ENCODE results near the gene SMIM24. TPM values are rescaled to one million over a fixed set of nuclear protein-coding genes. Genes with fewer than 3 reads are reported as not detected.
"Not testable (repeated sequence)": the region's sequence is repeated elsewhere in the genome, so short reads cannot be mapped to it uniquely, and the experiment has no call there.

Gene SMIM24
- total RNA-seq, 1 donor from 2014 or later: not detected

- no peaks in the 10 kb centered on the region for H3K9me3 Mint-ChIP-seq (ENCODE audit: unreplicated experiment)
- peaks cover 22% of the 10 kb centered on the region for H3K4me1 Mint-ChIP-seq (ENCODE audit: unreplicated experiment)
- no peak for TF ChIP-seq CTCF (IDR thresholded peaks at IDR 0.05)
- no peak overlapping the region for H3K27ac Mint-ChIP-seq (ENCODE audit: unreplicated experiment)
- no peak for DNase-seq (ENCODE audit: extremely low spot score, unreplicated experiment)
- no peak overlapping the region for H3K4me3 Mint-ChIP-seq (ENCODE audit: unreplicated experiment)
- H3K36me3 Mint-ChIP-seq (ENCODE audit: unreplicated experiment): peaks cover 12% of the 10 kb centered on the region
- no peaks in the 10 kb centered on the region for H3K27me3 Mint-ChIP-seq (ENCODE audit: unreplicated experiment)
Observed at GRCh38 chr19:3433313-3433712, 47.0 kb downstream of the SMIM24 start.

- H3K4me1 Mint-ChIP-seq (ENCODE audit: unreplicated experiment): peaks cover 31% of the 10 kb centered on the region
Observed at GRCh38 chr19:3431760-3432397, 48.4 kb downstream of the SMIM24 start.

GRCh38 chr19:3430366-3430680 is 50.0 kb downstream of the SMIM24 start:
- peaks cover 26% of the 10 kb centered on the region for H3K4me1 Mint-ChIP-seq (ENCODE audit: unreplicated experiment)
- peaks cover 11% of the 10 kb centered on the region for H3K36me3 Mint-ChIP-seq (ENCODE audit: unreplicated experiment)
- not testable (repeated sequence) for DNase-seq (ENCODE audit: extremely low spot score, unreplicated experiment); H3K27me3 Mint-ChIP-seq (ENCODE audit: unreplicated experiment); H3K4me3 Mint-ChIP-seq (ENCODE audit: unreplicated experiment); H3K9me3 Mint-ChIP-seq (ENCODE audit: unreplicated experiment)
- H3K27ac Mint-ChIP-seq (ENCODE audit: unreplicated experiment): peak overlapping the region; percentile 62

More at GRCh38 chr19:3431760-3432397, 48.4 kb downstream of the SMIM24 start:
- no peak overlapping the region for H3K27ac Mint-ChIP-seq (ENCODE audit: unreplicated experiment)
- no peak for DNase-seq (ENCODE audit: extremely low spot score, unreplicated experiment)
- H3K36me3 Mint-ChIP-seq (ENCODE audit: unreplicated experiment): peaks cover 12% of the 10 kb centered on the region
- TF ChIP-seq CTCF (IDR thresholded peaks at IDR 0.05): no peak
- H3K9me3 Mint-ChIP-seq (ENCODE audit: unreplicated experiment): no peaks in the 10 kb centered on the region
- H3K4me3 Mint-ChIP-seq (ENCODE audit: unreplicated experiment): no peak overlapping the region
- no peaks in the 10 kb centered on the region for H3K27me3 Mint-ChIP-seq (ENCODE audit: unreplicated experiment)

- no peak for TF ChIP-seq CTCF (IDR thresholded peaks at IDR 0.05)
- Mint-ChIP-seq H3K27me3 (ENCODE audit: unreplicated experiment) (no peaks in the 10 kb centered on the region), H3K4me3 (ENCODE audit: unreplicated experiment) (no peak overlapping the region), H3K27ac (ENCODE audit: unreplicated experiment) (peak overlapping the region; percentile 19), H3K9me3 (ENCODE audit: unreplicated experiment) (no peaks in the 10 kb centered on the region), H3K4me1 (ENCODE audit: unreplicated experiment) (peaks cover 20% of the 10 kb centered on the region), H3K36me3 (ENCODE audit: unreplicated experiment) (peaks cover 3% of the 10 kb centered on the region)
- DNase-seq (ENCODE audit: extremely low spot score, unreplicated experiment): no peak
Observed at GRCh38 chr19:3426433-3426832, 53.9 kb downstream of the SMIM24 start.

Other genes starting within 250 kb of the SMIM24 start
- gene NFIC, start 113.9 kb downstream of the SMIM24 start, total RNA-seq: 61.4 and 63.8 TPM in 2 replicates
- gene SMIM44, start 2.9 kb upstream of the SMIM24 start, total RNA-seq: not detected in 2 replicates
- 10.0 and 10.8 TPM in 2 replicates for gene DOHH, start 20.1 kb upstream of the SMIM24 start, total RNA-seq
- 45.3 and 49.5 TPM in 2 replicates for gene FZR1, start 25.8 kb upstream of the SMIM24 start, total RNA-seq
- 0.73 and 0.97 TPM in 2 replicates for gene TEKTIP1, start 58.6 kb upstream of the SMIM24 start, total RNA-seq
- gene MFSD12, start 77.1 kb upstream of the SMIM24 start, total RNA-seq: 85.5 and 91.7 TPM in 2 replicates
- gene HMG20B, start 92.4 kb upstream of the SMIM24 start, total RNA-seq: 74.1 and 81.4 TPM in 2 replicates
- 0.67 and 1.2 TPM in 2 replicates for gene GIPC3, start 105.0 kb upstream of the SMIM24 start, total RNA-seq
- gene TBXA2R, start 126.3 kb upstream of the SMIM24 start, total RNA-seq: 0.30 TPM in 1 of 2 replicates, not detected in the other
- 24.7 and 26.6 TPM in 2 replicates for gene CACTIN, start 146.3 kb upstream of the SMIM24 start, total RNA-seq
- gene PIP5K1C, start 219.9 kb upstream of the SMIM24 start, total RNA-seq: 73.0 and 75.7 TPM in 2 replicates
- gene TJP3, start 227.9 kb upstream of the SMIM24 start, total RNA-seq: not detected in 2 replicates

Measured in osteocyte (in vitro differentiated cells).